IPS DF 19.7 (cell line): Measurements from ENCODE around the gene PHF21A.
A peak's percentile ranks its signal among the peaks of the same experiment; 100 is the strongest.

ENCODE experiments used
- DNase-seq: peaks from one replicate; pipeline ENCODE4 v3.0.0-alpha.2; 2013; ENCODE audit warnings: low read depth, low spot score

PHF21A gene

DNA sequence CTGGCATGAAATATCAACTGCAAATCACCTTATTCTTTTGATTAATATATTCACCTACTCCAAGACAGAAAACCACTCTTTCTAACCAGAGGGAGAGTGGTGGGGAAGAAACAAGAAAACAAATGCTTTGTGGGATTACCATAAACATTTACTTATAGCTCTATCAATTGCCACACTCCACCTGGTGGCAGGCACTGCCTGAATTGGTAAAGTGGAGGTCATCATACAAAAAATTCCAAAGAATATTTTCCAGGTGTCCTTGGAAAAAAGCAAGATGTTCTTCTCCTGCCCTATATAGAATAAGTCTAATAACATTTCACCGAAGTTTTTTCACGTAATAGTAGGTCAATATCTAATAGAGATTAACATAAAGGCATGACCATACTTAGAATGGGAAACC, 45.3 kb downstream of the PHF21A start:
- no peak for DNase-seq

- no peak for DNase-seq
Observed at GRCh38 chr11:46075168-46075567, 46.1 kb downstream of the PHF21A start.

DNA sequence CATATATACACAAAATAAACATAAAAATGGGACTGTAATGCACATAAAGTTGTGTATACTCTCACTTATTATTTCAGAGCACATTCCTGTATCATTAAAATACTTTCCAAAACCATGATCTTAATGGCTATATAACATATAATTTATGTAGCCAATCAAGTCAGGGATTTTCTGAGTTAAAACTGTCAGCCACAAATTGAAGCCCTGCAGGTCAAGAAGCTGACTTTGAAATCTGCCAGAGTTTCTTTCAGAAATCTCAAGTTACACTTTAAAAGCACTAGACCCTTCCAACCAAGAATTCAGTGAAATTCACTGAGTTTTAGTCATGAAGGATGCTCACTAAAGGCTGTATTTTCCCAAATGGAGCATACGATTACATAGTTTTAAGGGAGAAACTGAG, 47.6 kb downstream of the PHF21A start:
- no peak for DNase-seq

DNA sequence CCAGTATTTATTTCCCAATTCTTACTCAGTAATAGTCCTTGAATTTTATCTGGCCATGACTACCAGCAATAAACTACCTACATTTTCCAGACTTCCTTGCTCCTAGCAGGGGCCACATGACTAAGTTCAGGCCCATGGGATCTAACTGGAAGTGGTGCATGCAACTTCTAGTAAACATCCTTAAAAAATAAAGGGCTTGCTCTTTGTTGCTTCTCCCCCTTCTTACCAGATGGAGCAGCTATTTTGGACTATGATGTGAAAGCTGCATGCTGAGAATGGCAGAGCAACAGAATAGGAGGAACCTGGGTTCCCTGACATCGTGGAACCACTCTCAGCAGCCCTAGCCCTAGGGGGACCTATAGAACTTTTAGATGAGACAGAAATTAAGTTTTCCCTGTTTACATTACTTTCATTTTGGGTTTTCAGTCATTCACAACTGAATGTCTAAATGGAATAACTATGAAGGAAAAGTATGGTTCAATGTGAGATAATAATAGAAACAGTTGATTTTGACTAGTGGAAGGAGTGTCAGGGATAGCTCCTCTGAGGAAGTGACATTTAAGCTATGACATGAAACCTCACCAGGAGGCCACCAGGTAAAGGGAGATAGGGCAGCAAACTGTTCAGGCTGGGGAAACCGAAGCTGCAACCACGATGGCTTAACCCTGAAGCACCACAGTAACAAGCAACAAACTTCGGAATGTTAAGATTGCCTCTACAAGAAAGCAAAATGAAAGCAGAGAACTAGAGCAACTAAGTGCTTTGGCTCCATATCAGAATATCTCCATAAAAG, 48.9 kb downstream of the PHF21A start:
- no peak for DNase-seq

DNA sequence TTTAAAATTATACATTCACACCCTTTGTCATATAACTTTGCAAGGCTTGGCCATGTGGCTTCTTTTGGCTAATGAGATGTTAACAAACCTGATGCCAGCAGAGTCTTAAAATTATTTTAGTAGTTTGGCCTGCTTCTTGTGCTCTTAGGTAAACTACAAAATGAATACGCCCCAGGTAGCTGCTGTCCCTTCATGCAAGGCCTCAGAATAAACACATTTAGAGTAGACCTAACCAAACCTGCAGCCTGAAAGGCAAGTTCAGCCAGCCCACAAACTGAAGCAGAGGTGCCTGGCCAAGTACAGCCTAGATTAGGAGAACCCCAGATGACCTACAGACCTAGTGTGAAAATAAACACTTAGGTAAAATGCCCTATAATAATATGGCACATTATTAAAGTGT, 50.2 kb downstream of the PHF21A start:
- no peak for DNase-seq

DNA sequence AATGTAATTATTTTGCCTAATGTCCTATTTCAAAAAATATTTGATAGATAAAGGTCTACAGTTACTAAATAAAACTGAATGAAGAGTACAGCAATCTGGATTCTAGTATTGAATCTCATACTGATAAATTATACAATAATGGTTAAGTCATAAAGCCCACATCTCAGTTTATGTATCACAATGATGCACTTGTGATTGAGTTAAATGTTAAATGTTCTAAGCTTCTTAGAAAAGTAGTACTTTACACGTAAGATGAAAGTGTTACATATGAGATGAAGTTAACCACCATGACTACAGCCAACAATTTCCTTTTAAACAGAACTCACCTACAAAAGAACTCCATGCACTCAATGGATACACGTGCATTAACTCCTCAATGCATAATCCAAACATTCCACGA, 51.7 kb downstream of the PHF21A start:
- DNase-seq = no peak

DNA sequence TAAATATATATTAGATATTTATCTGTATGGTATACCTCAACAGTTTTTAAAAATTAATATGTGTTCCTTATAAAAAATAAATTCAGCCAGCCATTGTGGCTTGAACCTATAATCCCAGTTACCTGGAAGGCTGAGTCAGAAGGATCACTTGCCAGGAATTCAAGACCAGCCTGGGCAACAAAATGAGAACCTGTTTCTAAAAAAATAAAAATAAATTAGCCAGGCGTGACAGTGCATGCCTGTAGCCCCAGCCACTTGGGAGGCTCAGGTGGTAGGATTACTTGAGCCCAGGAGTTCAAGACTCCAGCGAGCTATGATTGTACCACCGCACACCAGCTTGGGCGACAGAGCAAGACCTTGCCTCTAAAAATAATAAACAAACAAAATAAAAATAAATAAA, 54.9 kb downstream of the PHF21A start:
- no peak for DNase-seq

DNA sequence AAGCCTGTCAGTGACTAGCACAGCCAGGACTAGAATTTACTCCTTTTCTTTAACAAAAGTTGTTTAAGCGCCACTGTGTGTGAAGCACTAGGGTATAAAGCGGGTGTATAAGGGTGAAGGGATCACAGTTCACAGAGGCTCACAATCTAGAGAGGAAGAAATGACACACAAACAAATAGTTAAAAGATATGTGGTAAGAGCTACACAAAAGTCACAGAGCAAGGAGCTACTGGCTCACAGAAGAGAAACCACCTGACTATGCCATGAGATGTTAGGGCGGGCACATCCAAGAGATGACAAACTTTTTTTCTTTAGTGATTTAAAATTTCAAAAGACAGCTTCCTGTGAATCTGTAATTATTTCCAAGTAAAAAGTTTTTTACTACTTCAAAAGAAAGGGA, 55.6 kb downstream of the PHF21A start:
- no peak for DNase-seq

- no peak for DNase-seq
Observed at GRCh38 chr11:46064221-46064620, 57.0 kb downstream of the PHF21A start.

- DNase-seq = no peak
Observed at GRCh38 chr11:46063138-46063537, 58.1 kb downstream of the PHF21A start.

DNA sequence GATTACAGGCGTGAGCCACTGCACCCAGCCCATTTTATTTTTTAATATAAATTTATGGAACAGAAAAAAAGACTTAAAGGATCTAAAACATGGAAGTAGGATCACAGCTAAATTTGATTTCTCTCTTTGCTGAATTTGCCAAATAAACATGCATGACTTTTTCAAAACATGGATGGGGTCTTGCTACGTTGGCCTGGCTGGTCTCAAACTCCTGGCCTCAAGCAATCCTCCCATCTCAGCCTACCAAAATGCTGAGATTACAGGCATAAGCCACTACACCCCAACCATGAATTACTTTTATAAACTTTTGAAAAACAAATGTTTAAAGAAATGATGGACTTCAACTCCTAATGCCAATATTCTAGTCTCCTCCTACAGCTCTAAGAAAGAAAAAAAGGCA, 61.2 kb downstream of the PHF21A start:
- no peak for DNase-seq

DNA sequence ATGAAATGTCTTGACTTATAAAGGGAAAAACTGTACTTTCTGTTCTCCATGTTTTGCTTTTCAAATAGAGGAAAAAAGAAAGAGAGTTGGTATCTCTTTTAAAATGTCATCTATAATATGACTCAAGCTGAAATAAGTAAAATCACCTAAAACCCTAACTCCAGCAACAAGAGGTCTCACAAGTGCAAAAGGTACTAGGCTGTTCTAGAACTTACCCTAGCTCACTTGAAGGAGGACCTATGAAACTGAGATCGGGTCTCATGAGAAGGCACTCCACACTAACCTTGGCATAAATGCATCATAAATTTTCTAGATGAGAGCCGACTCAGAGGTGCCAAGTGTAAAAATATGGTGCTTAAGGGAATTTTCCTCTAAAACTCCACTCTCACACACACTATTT, 63.8 kb downstream of the PHF21A start:
- no peak for DNase-seq

GRCh38 chr11:46055371-46055770, 65.9 kb downstream of the PHF21A start:
- DNase-seq = peak; percentile 88

GRCh38 chr11:46051102-46051501, 70.2 kb downstream of the PHF21A start:
- no peak for DNase-seq

DNA sequence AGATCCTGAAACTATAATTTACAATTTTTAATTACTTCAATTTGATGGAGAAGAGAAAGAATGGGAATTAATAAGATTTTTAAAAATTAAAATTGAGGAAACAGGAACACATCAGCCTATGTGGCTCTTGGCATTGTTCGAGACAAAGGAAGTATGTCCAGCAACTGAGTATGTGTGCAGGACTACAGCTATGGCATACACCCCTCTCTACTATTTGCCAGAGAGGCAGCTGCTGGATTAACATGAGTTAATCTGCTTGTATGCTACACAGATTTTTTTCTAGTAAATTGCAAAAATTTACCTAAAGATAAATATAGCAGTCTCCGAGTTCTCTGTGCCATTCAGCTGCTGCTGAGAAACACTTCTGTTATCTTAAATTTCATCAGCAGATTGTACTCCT, 70.6 kb downstream of the PHF21A start:
- DNase-seq = no peak

DNA sequence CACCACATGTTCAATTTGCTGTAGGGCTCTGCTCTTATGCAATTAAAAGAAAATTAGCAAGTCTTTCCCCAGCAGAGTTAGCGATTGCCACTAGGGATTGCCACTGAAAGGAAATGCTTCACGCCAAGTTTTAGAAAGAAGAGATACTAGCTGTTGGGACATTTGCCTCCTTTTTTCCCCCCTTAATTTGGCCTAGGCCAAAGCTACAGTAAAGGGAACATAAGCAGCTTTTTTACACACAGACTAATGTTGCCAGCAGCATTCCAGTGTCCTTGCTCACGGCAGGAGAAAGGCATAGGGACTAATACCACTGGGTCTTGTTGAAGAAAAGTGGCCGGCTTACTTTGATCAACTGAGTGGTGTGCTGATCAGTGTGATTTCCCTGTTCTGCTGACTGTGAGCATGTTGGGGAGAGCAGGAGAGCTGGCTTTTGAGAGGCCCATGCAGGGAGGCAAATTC, 71.2 kb downstream of the PHF21A start:
- DNase-seq = peak; percentile 28

GRCh38 chr11:46049325-46049897, 71.8 kb downstream of the PHF21A start:
- DNase-seq = no peak

DNA sequence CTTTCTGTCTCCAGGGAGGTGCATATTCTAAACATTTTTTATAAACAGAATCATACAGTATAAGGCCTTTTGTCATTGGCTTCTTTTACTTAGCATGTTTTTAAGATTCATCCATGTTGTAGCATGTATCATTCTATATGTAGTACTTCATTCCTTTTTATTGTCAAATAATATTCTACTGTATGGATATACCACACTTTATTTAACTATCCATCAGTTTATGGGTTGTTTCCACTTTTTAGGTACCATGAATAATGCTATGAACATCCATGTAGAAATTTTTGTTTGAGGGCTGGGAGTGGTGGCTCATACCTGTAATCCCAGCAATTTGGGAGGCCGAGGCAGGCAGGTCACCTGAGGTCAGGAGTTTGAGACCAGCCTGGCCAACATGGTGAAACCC, 73.1 kb downstream of the PHF21A start:
- DNase-seq = no peak

- no peak for DNase-seq
Observed at GRCh38 chr11:46047520-46047919, 73.7 kb downstream of the PHF21A start.

DNA sequence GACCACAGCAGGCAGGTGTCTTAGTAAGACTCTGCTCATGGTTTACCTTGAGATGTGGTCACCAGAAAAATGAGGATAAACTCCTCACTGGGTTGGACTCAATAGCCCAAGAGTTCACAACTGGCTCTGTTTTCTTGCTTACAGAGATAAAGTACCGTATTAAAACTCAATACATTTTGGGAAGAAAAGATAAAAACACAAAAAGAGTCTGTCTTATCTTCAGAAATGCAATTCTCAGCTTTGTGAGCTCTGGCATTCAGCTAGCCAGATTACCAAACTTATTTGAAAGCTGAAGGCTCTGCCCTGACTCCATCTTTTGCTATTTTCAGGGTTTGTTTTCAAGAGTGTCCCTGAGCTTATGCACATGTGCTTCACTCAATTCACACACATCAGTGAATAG, 75.4 kb downstream of the PHF21A start:
- no peak for DNase-seq

- no peak for DNase-seq
Observed at GRCh38 chr11:46044601-46045000, 76.7 kb downstream of the PHF21A start.

DNA sequence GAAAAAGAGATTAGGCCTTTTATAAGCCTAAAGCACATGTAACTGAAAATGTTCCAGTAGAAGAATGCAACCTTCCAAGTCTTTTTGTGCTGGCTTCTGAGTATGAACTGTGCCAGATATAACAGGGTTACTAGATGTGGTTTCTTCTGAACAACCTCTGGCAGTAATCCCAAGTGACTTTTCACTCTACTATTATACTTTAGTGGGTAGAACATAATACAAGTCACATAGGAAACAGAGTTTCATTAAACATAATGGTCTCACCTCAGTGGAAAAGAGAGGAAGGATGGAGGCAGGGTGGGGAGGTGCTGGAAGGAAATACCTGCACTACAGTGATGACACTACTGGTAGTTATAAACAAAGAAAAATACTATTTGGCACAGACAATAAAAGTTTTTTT, 81.3 kb downstream of the PHF21A start:
- DNase-seq = no peak

- DNase-seq = no peak
Observed at GRCh38 chr11:46038529-46038928, 82.7 kb downstream of the PHF21A start.

GRCh38 chr11:46036969-46037368, 84.3 kb downstream of the PHF21A start:
- no peak for DNase-seq
